NCI-H774 (cell line): ENCODE measurements around the gene EFR3B.
"Not testable (repeated sequence)": the region's sequence is repeated elsewhere in the genome, so short reads cannot be mapped to it uniquely, and the experiment has no call there.

ENCODE experiments used
- DNase-seq: peaks from one replicate; lab custom pipeline; 2025; lab: John Stamatoyannopoulos, UW

EFR3B gene

GRCh38 chr2:25149646-25150045 is 107.8 kb downstream of the EFR3B start:
- no peak for DNase-seq

- not testable (repeated sequence) for DNase-seq
Measured at GRCh38 chr2:25150993-25151392, 109.1 kb downstream of the EFR3B start.

- no peak for DNase-seq
Measured at GRCh38 chr2:25151718-25152117, 109.8 kb downstream of the EFR3B start.

GRCh38 chr2:25155401-25155800 is 113.5 kb downstream of the EFR3B start:
- no peak for DNase-seq

GRCh38 chr2:25158096-25158852 is 116.4 kb downstream of the EFR3B start:
- DNase-seq, result no peak

- DNase-seq, result no peak
Measured at GRCh38 chr2:25159949-25160348, 118.1 kb downstream of the EFR3B start.

- no peak for DNase-seq
Measured at GRCh38 chr2:25160376-25160775, 118.5 kb downstream of the EFR3B start.

- DNase-seq, result no peak
Measured at GRCh38 chr2:25161055-25161781, 119.3 kb downstream of the EFR3B start.

- DNase-seq, result not testable (repeated sequence)
Measured at GRCh38 chr2:25162061-25162460, 120.2 kb downstream of the EFR3B start.

- no peak for DNase-seq
Measured at GRCh38 chr2:25164561-25164960, 122.7 kb downstream of the EFR3B start.

- no peak for DNase-seq
Measured at GRCh38 chr2:25165992-25166875, 124.4 kb downstream of the EFR3B start.

GRCh38 chr2:25168256-25169072 is 126.6 kb downstream of the EFR3B start, which contains the start of gene POMC:
POMC (minus strand) TSS chr2:25168580; CDS start chr2:25164772, 3,808 bp downstream.
- no peak for DNase-seq

- no peak for DNase-seq
Measured at GRCh38 chr2:25169073-25169470, 127.2 kb downstream of the EFR3B start.

GRCh38 chr2:25170888-25171287 is 129.0 kb downstream of the EFR3B start:
- no peak for DNase-seq

- DNase-seq, result no peak
Measured at GRCh38 chr2:25173719-25174118, 131.8 kb downstream of the EFR3B start.

GRCh38 chr2:25174192-25174861 is 132.5 kb downstream of the EFR3B start:
- no peak for DNase-seq

- no peak for DNase-seq
Measured at GRCh38 chr2:25176138-25176537, 134.3 kb downstream of the EFR3B start.

- DNase-seq, result no peak
Measured at GRCh38 chr2:25176541-25177181, 134.8 kb downstream of the EFR3B start.

GRCh38 chr2:25177211-25177611 is 135.3 kb downstream of the EFR3B start:
- DNase-seq, result no peak

GRCh38 chr2:25178976-25179375 is 137.1 kb downstream of the EFR3B start:
- no peak for DNase-seq
